Measurements from ENCODE around the gene FOXI1.

GRCh38 chr5:170151097-170151831 lies 45.6 kb downstream of the FOXI1 start:
- TF ChIP-seq TCF7L2 (IDR thresholded peaks at IDR 0.05; ENCODE audit: low read depth, low read length) (peak; percentile 95), POLR2AphosphoS5 (IDR thresholded peaks at IDR 0.05; ENCODE audit: low read depth, low read length) (peak; percentile 65), CTCF (IDR thresholded peaks at IDR 0.05) (no peak), SIN3A (IDR thresholded peaks at IDR 0.05; ENCODE audit: borderline replicate concordance, insufficient read depth, low read depth, low read length) (no peak), REST (IDR thresholded peaks at IDR 0.05; ENCODE audit: insufficient read depth in 1 of 2, low read depth in 2 of 2, low read length in 1 of 2) (peak in 1 of 2 experiments; percentile 45; a peak in 1 of 4 replicates)

All from Panc1 (cell line).